GM12874 (cell line): Measurements from ENCODE around the gene IGSF9B.

Experiments
- TF ChIP-seq, protein P1 (sequence below): IDR thresholded peaks from 2 replicates; pipeline ENCODE4 v1.5.1; 2011; ENCODE audit warnings: low read depth, mild to moderate bottlenecking, control low read depth, low read length, moderate library complexity; ENCODE audit not compliant: insufficient read depth

IGSF9B gene

DNA sequence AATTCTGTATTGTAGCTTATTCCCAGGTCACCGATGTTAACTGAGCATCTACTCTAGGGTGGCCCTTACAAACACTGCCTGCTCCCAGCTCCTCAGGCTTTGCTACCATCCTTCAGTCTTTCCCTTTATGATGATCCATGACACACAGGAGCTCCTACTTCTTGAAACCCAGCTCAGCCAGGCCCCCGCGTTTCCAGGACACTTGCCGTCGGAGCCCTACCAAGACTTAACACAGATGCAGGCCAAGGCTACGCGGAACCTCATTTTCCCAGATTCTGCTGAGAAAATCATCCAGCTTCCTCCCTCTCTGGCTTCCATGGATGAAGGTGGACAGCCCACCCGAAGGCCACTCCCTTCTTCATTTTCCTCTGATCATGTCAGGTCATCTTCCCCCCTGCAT lies 18.6 kb downstream of the IGSF9B start:
- TF ChIP-seq, protein P1, sequence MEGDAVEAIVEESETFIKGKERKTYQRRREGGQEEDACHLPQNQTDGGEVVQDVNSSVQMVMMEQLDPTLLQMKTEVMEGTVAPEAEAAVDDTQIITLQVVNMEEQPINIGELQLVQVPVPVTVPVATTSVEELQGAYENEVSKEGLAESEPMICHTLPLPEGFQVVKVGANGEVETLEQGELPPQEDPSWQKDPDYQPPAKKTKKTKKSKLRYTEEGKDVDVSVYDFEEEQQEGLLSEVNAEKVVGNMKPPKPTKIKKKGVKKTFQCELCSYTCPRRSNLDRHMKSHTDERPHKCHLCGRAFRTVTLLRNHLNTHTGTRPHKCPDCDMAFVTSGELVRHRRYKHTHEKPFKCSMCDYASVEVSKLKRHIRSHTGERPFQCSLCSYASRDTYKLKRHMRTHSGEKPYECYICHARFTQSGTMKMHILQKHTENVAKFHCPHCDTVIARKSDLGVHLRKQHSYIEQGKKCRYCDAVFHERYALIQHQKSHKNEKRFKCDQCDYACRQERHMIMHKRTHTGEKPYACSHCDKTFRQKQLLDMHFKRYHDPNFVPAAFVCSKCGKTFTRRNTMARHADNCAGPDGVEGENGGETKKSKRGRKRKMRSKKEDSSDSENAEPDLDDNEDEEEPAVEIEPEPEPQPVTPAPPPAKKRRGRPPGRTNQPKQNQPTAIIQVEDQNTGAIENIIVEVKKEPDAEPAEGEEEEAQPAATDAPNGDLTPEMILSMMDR: no peak

DNA sequence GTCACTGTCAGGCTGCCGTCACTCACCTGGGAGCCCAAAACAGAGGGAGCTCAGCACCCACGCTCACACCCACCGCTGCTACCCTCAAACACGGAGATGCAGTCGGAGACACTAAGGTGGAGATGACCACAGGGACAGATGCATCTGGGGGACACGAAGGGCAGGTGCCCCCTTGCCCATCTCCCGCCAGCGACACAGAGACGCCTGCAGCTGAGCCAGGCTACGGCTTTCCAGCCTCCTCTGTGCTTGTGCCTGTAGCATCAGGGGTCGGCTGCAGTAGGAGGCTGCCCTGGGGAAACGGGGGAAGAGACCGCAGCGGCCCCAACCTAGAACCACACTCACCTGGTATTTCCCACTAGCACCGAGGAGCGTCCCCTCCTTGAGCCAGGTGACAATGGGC lies 19.3 kb downstream of the IGSF9B start:
- TF ChIP-seq, protein P1: no peak

DNA sequence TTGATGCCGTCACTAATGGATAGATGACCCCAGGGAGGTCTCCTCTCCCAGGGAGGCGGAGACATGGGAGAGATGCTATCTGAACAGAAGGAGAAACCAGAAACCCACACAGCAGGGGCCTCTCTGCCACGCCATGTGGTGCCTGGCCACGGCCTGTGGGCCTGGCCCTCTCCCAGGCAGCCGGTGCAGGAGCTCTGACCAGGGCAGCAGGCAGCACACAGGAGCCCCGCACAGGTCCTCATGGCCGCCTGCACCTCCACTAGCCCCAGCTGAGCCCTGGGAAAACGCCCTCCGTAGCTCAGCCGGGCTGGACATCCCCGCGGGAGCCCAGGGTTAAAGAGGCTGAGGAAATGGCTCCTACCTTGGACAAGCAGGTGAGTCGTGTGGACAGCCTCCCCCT lies 19.8 kb downstream of the IGSF9B start:
- TF ChIP-seq, protein P1: no peak

DNA sequence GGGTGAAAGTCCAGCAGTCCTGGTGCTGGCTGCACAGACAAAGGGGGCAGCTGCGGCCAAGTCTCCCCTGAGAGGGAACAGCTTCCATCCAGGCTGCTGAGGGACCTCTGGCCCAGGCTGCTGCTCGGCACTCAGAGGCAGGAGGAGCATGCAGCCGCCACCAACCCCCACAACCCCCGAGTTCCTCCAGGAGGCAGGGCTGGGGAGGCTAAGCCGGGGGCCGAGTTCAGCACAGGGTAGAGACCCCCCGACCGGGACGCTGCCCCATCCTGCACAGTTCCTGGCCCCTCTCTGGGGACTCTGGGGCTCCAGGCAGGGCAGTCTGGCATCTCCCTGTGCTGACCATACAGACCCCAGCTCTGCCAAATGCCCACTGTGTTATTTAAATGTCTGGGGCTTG lies 20.2 kb downstream of the IGSF9B start:
- TF ChIP-seq, protein P1: no peak

DNA sequence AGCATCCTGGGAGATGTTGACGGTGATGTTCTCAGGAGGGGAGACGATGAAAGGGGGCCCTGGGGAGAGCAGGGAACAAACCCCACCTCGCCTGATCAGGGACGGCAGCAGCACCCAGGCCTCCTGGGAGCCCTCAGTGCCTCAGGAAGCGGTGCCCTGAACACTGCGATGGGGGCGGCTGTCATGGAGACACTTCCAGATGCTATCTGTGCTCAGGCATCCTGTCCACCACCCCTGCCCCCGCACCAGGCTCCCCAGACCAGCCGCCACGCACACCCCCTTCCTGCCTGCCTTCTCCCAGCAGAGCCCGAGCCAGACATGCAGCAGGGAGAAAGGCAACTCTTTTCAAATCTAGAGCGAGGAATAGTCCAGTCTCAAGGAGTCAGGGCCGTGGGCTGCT lies 20.6 kb downstream of the IGSF9B start:
- TF ChIP-seq, protein P1: no peak

DNA sequence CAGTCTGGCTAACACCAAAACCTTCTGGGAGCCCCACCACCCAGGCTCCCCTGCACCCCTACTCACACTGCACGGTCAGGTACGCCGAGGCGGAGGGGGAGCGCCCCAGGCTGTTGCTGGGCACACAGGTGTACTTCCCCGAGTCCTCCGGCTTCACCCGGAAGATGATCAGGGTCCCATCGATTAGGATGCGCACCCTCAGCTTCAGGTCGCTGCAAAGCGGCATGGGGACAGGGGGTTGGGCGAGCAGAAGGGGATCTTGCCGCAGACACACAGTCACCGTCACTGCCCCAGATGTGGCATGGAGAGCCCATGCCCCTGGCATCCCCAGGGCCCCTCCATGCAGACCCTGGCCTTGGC lies 21.2 kb downstream of the IGSF9B start:
- TF ChIP-seq, protein P1: no peak

DNA sequence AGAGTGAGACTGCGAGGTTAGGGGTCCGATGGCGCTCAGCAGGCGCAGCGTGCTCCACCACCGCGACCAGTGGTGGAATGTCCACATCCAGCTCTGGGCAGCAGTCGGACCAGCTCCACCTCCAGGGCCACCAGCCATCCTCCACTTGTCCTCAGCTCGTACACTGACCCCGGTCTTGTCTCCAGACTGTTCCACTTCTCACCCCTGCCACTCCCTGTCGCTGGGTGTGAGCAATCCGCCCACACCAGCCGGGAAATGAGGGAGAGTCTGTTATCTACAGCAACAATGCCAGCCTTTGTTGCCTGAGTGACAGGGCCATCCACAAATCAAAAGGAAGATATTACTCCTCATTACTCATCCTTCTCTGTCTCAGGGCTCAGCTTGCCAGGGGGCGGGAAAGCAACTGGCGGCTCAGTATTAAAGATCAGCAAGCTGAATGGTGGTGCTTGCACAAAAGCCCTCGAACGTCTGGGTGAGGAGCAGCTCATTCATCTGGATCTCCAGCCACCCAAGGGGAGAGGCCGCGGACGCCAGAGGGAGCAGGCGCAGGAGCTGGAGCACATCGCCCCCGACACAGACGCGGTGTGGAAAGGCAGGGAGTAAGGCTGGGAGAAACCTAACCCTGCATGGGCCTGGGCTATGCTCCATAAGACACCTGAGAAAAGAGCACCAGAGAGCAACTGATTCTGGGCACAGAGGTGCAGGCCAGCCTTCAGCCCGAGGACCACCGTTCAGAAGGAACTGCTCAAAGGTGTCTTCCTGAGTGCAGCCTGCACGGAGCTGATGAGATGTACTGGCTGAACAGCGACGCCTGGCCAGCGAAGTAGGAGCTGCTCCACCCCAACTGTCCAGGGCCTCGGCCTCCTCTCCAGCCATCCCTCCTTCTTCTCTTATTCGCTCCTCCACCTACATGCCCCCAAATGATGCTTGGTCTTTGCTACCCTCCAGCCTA lies 21.9 kb downstream of the IGSF9B start:
- TF ChIP-seq, protein P1: no peak
